SK-N-SH (cell line): Measurements from ENCODE around the gene MINDY4.

Experiments used
- NRF1 ChIP-seq: IDR thresholded peaks from 2 replicates; pipeline ENCODE4 v1.6.1; 2012; ENCODE audit warnings: low read depth, mild to moderate bottlenecking, low read length
- RFX5 ChIP-seq: IDR thresholded peaks from 2 replicates; pipeline ENCODE4 v1.6.1; 2012; ENCODE audit warnings: mild to moderate bottlenecking, improper control_type of control experiment, low read length
- TAF1 ChIP-seq: IDR thresholded peaks from 2 replicates; pipeline ENCODE4 v1.6.1; 2012; ENCODE audit warnings: low read depth, mild to moderate bottlenecking, low read length, moderate library complexity, borderline replicate concordance
- TF ChIP-seq, protein P1 (sequence below): IDR thresholded peaks from 2 replicates; pipeline ENCODE4 v1.4.0; 2012; ENCODE audit warnings: low read depth
- TF ChIP-seq, protein P2 (sequence below): fragments of 200-600 bp; sonication (generic); IDR thresholded peaks from 2 replicates; pipeline ENCODE4 v1.6.1; 2017; ENCODE audit warnings: antibody characterized with exemption, mild to moderate bottlenecking, moderate library complexity

DNA sequence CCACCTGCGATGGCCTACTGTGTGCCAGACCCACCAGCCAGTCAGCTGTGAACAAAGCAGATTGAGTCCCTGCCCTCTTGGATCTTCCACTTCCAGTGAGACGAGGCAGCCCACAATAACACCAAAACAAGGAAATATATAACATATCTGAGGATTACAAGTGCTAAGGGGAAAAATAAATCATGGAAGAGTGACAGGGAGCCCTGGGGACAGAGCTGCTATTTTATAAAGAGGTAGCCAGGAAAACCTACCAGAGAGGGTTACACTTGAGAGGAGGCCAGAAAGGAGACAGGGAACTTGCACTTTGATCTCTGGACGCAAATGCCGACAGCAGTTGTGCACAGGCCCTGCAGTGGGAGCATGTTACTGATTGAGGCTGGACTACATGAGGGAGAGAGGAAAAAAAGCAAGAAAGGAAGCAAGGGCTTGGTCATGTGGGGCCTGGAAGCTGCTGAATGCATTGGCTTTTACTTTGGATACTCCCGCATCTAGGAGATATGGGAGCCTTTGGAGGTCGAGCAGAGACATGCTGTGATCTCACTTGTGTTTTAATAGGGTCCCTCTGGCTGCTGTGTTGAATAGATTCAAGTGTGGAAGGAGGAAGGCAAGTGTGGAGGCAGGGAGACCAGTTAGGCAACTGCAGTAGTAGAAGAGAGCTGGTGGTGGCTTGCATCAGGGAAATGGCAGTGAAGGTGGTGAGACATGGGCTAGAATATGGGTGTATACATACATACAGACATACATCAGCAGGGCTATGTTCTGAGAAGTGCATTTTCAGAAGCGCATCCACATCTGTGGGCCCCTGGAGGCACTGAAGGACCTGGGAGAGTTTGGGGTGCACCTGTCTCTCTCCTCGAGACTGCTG, 26.2 kb downstream of the MINDY4 start:
- TF ChIP-seq, protein P1, sequence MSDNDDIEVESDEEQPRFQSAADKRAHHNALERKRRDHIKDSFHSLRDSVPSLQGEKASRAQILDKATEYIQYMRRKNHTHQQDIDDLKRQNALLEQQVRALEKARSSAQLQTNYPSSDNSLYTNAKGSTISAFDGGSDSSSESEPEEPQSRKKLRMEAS: no peak
- TF ChIP-seq, protein P2, sequence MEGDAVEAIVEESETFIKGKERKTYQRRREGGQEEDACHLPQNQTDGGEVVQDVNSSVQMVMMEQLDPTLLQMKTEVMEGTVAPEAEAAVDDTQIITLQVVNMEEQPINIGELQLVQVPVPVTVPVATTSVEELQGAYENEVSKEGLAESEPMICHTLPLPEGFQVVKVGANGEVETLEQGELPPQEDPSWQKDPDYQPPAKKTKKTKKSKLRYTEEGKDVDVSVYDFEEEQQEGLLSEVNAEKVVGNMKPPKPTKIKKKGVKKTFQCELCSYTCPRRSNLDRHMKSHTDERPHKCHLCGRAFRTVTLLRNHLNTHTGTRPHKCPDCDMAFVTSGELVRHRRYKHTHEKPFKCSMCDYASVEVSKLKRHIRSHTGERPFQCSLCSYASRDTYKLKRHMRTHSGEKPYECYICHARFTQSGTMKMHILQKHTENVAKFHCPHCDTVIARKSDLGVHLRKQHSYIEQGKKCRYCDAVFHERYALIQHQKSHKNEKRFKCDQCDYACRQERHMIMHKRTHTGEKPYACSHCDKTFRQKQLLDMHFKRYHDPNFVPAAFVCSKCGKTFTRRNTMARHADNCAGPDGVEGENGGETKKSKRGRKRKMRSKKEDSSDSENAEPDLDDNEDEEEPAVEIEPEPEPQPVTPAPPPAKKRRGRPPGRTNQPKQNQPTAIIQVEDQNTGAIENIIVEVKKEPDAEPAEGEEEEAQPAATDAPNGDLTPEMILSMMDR: no peak
- TF ChIP-seq TAF1 (no peak), NRF1 (no peak), RFX5 (no peak)
